ENCODE results near the gene MAPRE3.

GRCh38 chr2:27021253-27022049 lies 51.0 kb downstream of the MAPRE3 start:
- TF ChIP-seq EZH2 (IDR thresholded peaks at IDR 0.05; ENCODE audit: insufficient read depth, poor library complexity, severe bottlenecking), result no peak
- TF ChIP-seq EZH2phosphoT487 (IDR thresholded peaks at IDR 0.05; ENCODE audit: insufficient read depth, low read depth), result no peak
